Stimulated activated naive CD8-positive, alpha-beta T cell treated with anti-CD3 and anti-CD28 coated beads, Interleukin-15, Interleukin-2, amounts not matched to agents 100 ng/mL and 50 ng/mL, for 24 hours (primary cell): ENCODE data around the gene TMEM135.

ENCODE experiments used
- H3K27ac Mint-ChIP-seq: one replicate; pipeline ENCODE4 v1.8.0; 2021; ENCODE audit warnings: mild to moderate bottlenecking, mixed read lengths
- H3K27me3 Mint-ChIP-seq: one replicate; pipeline ENCODE4 v1.8.0; 2021; ENCODE audit warnings: mixed read lengths
- H3K36me3 Mint-ChIP-seq: one replicate; pipeline ENCODE4 v1.8.0; 2021; ENCODE audit warnings: low read depth, mixed read lengths
- H3K4me1 Mint-ChIP-seq: one replicate; pipeline ENCODE4 v1.8.0; 2021; ENCODE audit warnings: low read depth, mixed read lengths
- H3K4me3 Mint-ChIP-seq: one replicate; pipeline ENCODE4 v1.8.0; 2021; ENCODE audit warnings: mild to moderate bottlenecking, mixed read lengths
- H3K9me3 Mint-ChIP-seq: one replicate; pipeline ENCODE4 v1.8.0; 2021; ENCODE audit warnings: mixed read lengths

The TMEM135 gene

GRCh38 chr11:87347854-87348253 lies 310.1 kb downstream of the TMEM135 start:
- Mint-ChIP-seq H3K9me3 (no peaks in the 10 kb centered on the region), H3K4me1 (peaks cover 3% of the 10 kb centered on the region), H3K4me3 (no peak overlapping the region), H3K27me3 (peaks cover 4% of the 10 kb centered on the region), H3K36me3 (no peaks in the 10 kb centered on the region), H3K27ac (no peak overlapping the region)

DNA sequence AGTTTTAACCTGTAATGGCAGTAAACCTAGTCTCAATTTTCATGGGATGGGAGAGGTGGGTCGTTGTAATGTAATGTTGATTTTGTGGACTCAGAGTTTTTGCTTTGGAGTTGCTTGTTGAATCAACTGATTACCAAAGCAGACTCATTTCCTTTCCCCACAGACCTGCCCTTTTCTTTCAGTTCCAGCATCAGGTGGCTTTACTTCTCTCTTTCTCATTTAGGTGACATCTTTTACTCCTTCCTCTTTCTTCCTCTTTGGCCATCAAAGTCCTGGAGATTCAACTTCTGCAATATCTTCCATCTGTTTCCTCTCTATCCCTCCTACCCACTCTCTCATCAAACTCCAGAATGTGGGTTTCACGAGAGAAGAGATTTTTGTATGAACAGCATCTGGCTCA lies 313.9 kb downstream of the TMEM135 start:
- no peaks in the 10 kb centered on the region for H3K9me3 Mint-ChIP-seq
- H3K36me3 Mint-ChIP-seq, result no peaks in the 10 kb centered on the region
- no peak overlapping the region for H3K4me3 Mint-ChIP-seq
- H3K27me3 Mint-ChIP-seq, result peaks cover 10% of the 10 kb centered on the region
- H3K4me1 Mint-ChIP-seq, result peaks cover 9% of the 10 kb centered on the region
- no peak overlapping the region for H3K27ac Mint-ChIP-seq

- no peak overlapping the region for H3K4me3 Mint-ChIP-seq
- no peak overlapping the region for H3K27ac Mint-ChIP-seq
- H3K9me3 Mint-ChIP-seq, result no peaks in the 10 kb centered on the region
Measured at GRCh38 chr11:87352759-87353707, 315.3 kb downstream of the TMEM135 start.

DNA sequence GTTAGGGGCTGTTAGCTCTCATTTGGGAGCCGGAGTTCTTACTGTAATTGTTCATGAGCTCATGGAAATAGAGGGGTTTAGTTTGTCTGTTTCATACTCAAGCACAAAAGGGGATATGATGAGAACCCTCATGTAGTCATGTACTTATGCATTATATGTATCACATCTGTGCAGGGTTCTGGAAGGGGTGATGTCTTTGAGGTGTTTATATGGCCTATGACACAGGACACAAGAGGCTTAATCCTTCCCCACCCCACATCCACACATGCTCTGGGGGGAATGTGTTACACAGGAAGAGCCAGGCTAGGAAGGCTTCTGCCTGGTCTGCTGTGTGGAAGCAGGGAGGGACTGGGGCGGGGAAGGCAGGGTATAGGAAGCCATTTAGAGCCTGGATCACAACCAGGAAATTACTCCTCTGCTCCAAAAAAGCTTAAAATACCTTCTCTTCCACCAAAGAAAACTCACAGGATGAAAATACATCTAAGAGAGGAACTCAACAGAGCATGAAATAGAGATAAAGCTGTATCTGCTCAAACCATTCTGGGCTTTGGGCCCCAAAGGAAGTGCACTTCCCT lies 316.1 kb downstream of the TMEM135 start:
- H3K4me3 Mint-ChIP-seq, result no peak overlapping the region
- H3K27ac Mint-ChIP-seq, result no peak overlapping the region
- no peaks in the 10 kb centered on the region for H3K9me3 Mint-ChIP-seq
- H3K36me3 Mint-ChIP-seq, result no peaks in the 10 kb centered on the region
- peaks cover 10% of the 10 kb centered on the region for H3K27me3 Mint-ChIP-seq
- peaks cover 9% of the 10 kb centered on the region for H3K4me1 Mint-ChIP-seq

More at GRCh38 chr11:87352759-87353707, 315.3 kb downstream of the TMEM135 start:
- peaks cover 10% of the 10 kb centered on the region for H3K27me3 Mint-ChIP-seq
- H3K36me3 Mint-ChIP-seq, result no peaks in the 10 kb centered on the region
- H3K4me1 Mint-ChIP-seq, result peaks cover 9% of the 10 kb centered on the region

- Mint-ChIP-seq H3K27me3 (peaks cover 10% of the 10 kb centered on the region), H3K27ac (peak overlapping the region; percentile 51), H3K4me1 (peaks cover 9% of the 10 kb centered on the region), H3K36me3 (no peaks in the 10 kb centered on the region), H3K9me3 (no peaks in the 10 kb centered on the region), H3K4me3 (no peak overlapping the region)
Measured at GRCh38 chr11:87355596-87355995, 317.9 kb downstream of the TMEM135 start.

DNA sequence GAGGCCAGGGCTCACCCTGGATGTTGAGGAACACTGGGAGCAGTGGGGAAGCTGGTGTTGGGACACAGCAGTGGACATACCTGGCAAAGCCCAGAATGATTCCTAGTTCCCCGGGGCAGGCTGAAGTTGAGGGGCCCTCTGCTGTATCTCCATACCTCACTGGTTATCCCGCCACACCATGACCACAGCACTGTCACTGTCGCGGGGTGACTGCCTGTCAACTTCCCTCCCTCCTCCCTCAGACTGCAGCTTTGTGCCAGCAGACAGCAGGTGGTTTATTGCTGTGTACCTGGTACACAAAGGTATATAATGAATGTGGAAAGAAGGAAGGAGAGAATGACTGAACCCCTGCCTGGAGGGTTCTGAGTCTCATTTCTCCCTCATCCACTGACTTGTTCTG lies 318.7 kb downstream of the TMEM135 start:
- Mint-ChIP-seq H3K4me3 (no peak overlapping the region), H3K36me3 (no peaks in the 10 kb centered on the region), H3K9me3 (no peaks in the 10 kb centered on the region), H3K27ac (no peak overlapping the region), H3K27me3 (peaks cover 10% of the 10 kb centered on the region), H3K4me1 (peaks cover 9% of the 10 kb centered on the region)

DNA sequence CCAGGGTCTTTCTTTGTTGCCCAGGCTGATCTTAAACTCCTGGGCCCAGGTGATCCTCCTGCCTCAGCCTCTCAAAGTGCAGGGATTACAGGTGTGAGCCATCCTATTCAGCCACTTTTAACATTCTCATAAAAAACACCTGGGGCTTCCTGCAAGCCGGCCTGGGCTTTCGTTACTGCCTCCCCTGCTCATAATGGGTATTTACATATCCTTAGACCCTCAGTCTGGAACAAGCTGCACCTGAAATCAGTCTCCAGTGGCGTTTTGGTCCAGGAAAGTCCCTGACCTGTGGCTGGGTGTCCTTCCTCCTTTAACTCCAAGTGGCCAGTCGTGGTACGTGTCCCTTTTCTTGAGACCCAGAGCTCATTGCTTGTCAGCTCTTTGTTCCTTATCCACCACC lies 320.7 kb downstream of the TMEM135 start:
- H3K9me3 Mint-ChIP-seq, result no peaks in the 10 kb centered on the region
- peaks cover 2% of the 10 kb centered on the region for H3K27me3 Mint-ChIP-seq
- no peak overlapping the region for H3K27ac Mint-ChIP-seq
- no peak overlapping the region for H3K4me3 Mint-ChIP-seq
- H3K4me1 Mint-ChIP-seq, result peaks cover under 1% of the 10 kb centered on the region
- no peaks in the 10 kb centered on the region for H3K36me3 Mint-ChIP-seq

DNA sequence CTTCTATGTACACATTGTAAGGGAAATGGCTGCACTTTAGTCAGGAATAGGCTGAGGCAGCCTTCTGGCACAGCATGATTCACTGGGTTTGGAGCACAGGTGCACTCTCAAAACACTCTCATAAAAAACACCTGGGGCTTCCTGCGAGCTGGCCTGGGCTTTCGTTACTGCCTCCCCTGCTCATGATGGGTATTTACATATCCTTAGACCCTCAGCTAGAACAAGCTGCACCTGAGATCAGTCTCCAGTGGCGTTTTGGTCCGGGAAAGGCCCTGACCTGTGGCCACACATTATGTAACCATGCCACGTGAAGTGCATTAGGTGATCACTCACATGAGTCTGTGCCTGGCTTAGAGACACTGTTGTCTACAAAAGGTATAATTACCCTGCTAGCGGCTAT lies 321.7 kb downstream of the TMEM135 start:
- Mint-ChIP-seq H3K27ac (no peak overlapping the region), H3K4me1 (no peaks in the 10 kb centered on the region), H3K27me3 (no peaks in the 10 kb centered on the region), H3K4me3 (no peak overlapping the region), H3K36me3 (no peaks in the 10 kb centered on the region), H3K9me3 (no peaks in the 10 kb centered on the region)

GRCh38 chr11:87361891-87362290 lies 324.2 kb downstream of the TMEM135 start:
- H3K9me3 Mint-ChIP-seq, result no peaks in the 10 kb centered on the region
- no peak overlapping the region for H3K4me3 Mint-ChIP-seq
- no peak overlapping the region for H3K27ac Mint-ChIP-seq
- no peaks in the 10 kb centered on the region for H3K4me1 Mint-ChIP-seq
- no peaks in the 10 kb centered on the region for H3K36me3 Mint-ChIP-seq
- H3K27me3 Mint-ChIP-seq, result no peaks in the 10 kb centered on the region

DNA sequence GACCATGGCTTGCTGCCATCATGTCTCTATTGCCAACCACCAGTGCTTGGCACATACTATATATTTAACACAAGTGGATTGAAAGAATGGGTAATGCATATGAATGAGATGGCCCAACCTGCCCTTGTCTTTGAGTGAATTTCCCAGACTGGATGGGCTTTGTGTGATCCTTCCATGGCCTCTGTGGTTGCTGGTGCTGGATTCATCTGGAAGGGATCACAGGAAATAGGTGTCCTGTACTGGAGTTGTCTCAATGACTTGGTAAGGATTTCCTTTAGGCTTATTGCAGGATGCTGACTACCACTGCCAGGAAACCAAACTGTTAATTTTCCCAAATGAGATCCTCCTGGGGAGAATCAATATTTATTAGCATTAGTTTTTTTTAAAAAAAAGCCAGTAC lies 328.6 kb downstream of the TMEM135 start:
- H3K4me3 Mint-ChIP-seq, result no peak overlapping the region
- no peaks in the 10 kb centered on the region for H3K4me1 Mint-ChIP-seq
- no peaks in the 10 kb centered on the region for H3K9me3 Mint-ChIP-seq
- no peaks in the 10 kb centered on the region for H3K36me3 Mint-ChIP-seq
- no peak overlapping the region for H3K27ac Mint-ChIP-seq
- H3K27me3 Mint-ChIP-seq, result peaks cover 10% of the 10 kb centered on the region

DNA sequence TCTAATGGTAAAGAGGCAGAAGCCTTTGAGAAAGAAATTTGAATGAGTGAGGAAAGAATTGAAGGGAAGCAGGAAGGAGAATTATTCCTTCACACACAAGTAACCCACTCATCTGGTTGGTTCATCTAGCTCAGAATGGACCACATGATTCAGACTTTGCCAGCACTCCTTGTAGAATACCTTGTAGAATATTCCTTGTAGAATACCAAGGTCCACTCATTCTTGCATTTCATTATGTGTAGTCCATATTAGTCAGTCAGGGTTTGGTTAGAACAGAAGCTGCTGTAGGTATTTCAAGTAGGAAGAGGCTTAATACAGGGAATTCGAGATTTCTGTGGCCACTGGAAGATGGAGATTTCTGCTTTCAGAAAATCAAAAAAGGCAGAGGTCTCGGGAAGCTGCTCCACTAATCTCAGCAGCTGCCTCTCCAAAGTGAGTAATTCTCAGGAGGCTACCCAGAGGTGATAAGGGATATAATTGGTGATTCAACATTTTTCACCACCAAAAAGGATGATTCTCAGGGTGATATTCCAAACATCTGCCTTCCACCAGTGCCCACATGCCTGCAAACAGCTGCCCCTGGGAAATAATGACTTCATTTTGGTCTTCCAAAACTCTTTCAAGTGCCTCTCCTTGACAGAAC lies 329.1 kb downstream of the TMEM135 start:
- Mint-ChIP-seq H3K4me3 (no peak overlapping the region), H3K4me1 (no peaks in the 10 kb centered on the region), H3K9me3 (no peaks in the 10 kb centered on the region), H3K36me3 (no peaks in the 10 kb centered on the region), H3K27me3 (peaks cover 11% of the 10 kb centered on the region), H3K27ac (no peak overlapping the region)

- Mint-ChIP-seq H3K27me3 (peaks cover 11% of the 10 kb centered on the region), H3K9me3 (no peaks in the 10 kb centered on the region), H3K4me1 (no peaks in the 10 kb centered on the region), H3K36me3 (no peaks in the 10 kb centered on the region), H3K4me3 (no peak overlapping the region), H3K27ac (no peak overlapping the region)
Measured at GRCh38 chr11:87368151-87368550, 330.4 kb downstream of the TMEM135 start.

DNA sequence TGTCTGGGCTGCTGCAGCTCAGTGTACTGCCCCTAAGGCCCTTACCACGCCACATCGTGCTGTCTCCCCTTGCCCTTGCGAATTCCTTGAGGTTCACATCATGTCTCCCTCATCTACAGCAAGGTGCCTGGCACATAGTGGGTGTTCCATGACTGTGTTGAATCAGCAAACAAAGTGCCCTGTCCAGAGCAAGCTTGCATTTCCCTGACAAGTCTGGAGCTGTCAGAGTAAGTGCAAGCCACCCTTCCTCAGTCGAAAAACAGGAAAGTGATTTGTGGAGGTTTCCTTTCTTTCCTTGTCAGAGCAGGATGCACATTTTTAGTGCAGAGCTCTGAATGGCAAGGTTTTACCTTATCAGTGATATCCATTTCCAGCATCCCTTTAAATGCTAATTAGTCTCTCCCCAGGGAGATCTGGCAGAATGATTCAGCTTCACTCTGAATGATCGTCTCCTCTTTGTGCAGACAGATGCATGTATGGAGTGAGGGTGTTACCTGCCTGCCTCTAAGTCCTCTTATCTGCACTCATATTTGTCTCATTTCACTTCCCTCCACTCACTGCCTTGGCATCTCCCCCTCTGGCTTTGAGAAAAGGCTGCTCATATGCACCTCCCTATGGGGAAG lies 331.2 kb downstream of the TMEM135 start:
- H3K9me3 Mint-ChIP-seq, result no peaks in the 10 kb centered on the region

GRCh38 chr11:87369888-87370287 lies 332.2 kb downstream of the TMEM135 start:
- no peak overlapping the region for H3K4me3 Mint-ChIP-seq
- H3K27me3 Mint-ChIP-seq, result peaks cover 14% of the 10 kb centered on the region
- H3K4me1 Mint-ChIP-seq, result no peaks in the 10 kb centered on the region
- no peak overlapping the region for H3K27ac Mint-ChIP-seq
- H3K36me3 Mint-ChIP-seq, result no peaks in the 10 kb centered on the region
- H3K9me3 Mint-ChIP-seq, result no peaks in the 10 kb centered on the region

More for the DNA sequence above, 331.2 kb downstream of the TMEM135 start:
- Mint-ChIP-seq H3K4me3 (no peak overlapping the region), H3K4me1 (no peaks in the 10 kb centered on the region), H3K36me3 (no peaks in the 10 kb centered on the region), H3K27ac (no peak overlapping the region), H3K27me3 (peaks cover 11% of the 10 kb centered on the region)

GRCh38 chr11:87372065-87372464 lies 334.3 kb downstream of the TMEM135 start:
- no peaks in the 10 kb centered on the region for H3K4me1 Mint-ChIP-seq
- no peak overlapping the region for H3K4me3 Mint-ChIP-seq
- H3K36me3 Mint-ChIP-seq, result no peaks in the 10 kb centered on the region
- H3K27ac Mint-ChIP-seq, result no peak overlapping the region
- H3K9me3 Mint-ChIP-seq, result no peaks in the 10 kb centered on the region
- peaks cover 17% of the 10 kb centered on the region for H3K27me3 Mint-ChIP-seq
